Measurements from ENCODE around the gene SKAP2.

The SKAP2 gene

GRCh38 chr7:26658389-26659084, 205.9 kb downstream of the SKAP2 start:
- TF ChIP-seq CTCF (IDR thresholded peaks at IDR 0.05; ENCODE audit: insufficient read depth, low read depth, low read length, missing control alignments): no peak
- no peak for DNase-seq (ENCODE audit: low read depth)
- no peak overlapping the region for H3K4me3 ChIP-seq (ENCODE audit: low read length)

- no peak for TF ChIP-seq CTCF (IDR thresholded peaks at IDR 0.05; ENCODE audit: insufficient read depth, low read depth, low read length, missing control alignments)
- no peak overlapping the region for H3K4me3 ChIP-seq (ENCODE audit: low read length)
- no peak for DNase-seq (ENCODE audit: low read depth)
These were observed 206.6 kb downstream of the SKAP2 start for GRCh38 chr7:26657686-26658388.

- DNase-seq (ENCODE audit: low read depth): no peak
- TF ChIP-seq CTCF (IDR thresholded peaks at IDR 0.05; ENCODE audit: insufficient read depth, low read depth, low read length, missing control alignments): no peak
- no peak overlapping the region for H3K4me3 ChIP-seq (ENCODE audit: low read length)
These were observed 207.2 kb downstream of the SKAP2 start for GRCh38 chr7:26657206-26657641.

GRCh38 chr7:26656735-26657134, 207.7 kb downstream of the SKAP2 start:
- no peak for TF ChIP-seq CTCF (IDR thresholded peaks at IDR 0.05; ENCODE audit: insufficient read depth, low read depth, low read length, missing control alignments)
- DNase-seq (ENCODE audit: low read depth): no peak

GRCh38 chr7:26655781-26656180, 208.6 kb downstream of the SKAP2 start:
- DNase-seq (ENCODE audit: low read depth): no peak
- TF ChIP-seq CTCF (IDR thresholded peaks at IDR 0.05; ENCODE audit: insufficient read depth, low read depth, low read length, missing control alignments): no peak
- no peak overlapping the region for H3K4me3 ChIP-seq (ENCODE audit: low read length)

More at GRCh38 chr7:26656735-26657134, 207.7 kb downstream of the SKAP2 start:
- H3K4me3 ChIP-seq (ENCODE audit: low read length): no peak overlapping the region

- peak; percentile 63 for DNase-seq (ENCODE audit: low read depth)
- no peak for TF ChIP-seq CTCF (IDR thresholded peaks at IDR 0.05; ENCODE audit: insufficient read depth, low read depth, low read length, missing control alignments)
- no peak overlapping the region for H3K4me3 ChIP-seq (ENCODE audit: low read length)
These were observed 210.7 kb downstream of the SKAP2 start for GRCh38 chr7:26653430-26654399.
